Brain microvascular endothelial cell (primary cell): ENCODE results near the gene PCDHA4.
A peak's percentile ranks its signal among the peaks of the same experiment; 100 is the strongest.
"Not testable (repeated sequence)": the region's sequence is repeated elsewhere in the genome, so short reads cannot be mapped to it uniquely, and the experiment has no call there.

ENCODE experiments used
- DNase-seq: peaks from one replicate; pipeline ENCODE4 v3.0.0-alpha.2; 2020
- H3K27ac ChIP-seq: fragments of 250-450 bp; sonication (Bioruptor Pico); 2 replicates; pipeline ENCODE4 v1.5.1; 2020; ENCODE audit warnings: mild to moderate bottlenecking, moderate library complexity
- H3K27me3 ChIP-seq: fragments of 250-450 bp; sonication (Bioruptor Pico); replicated peaks from 2 replicates; pipeline ENCODE4 v1.5.1; 2020; ENCODE audit warnings: mild to moderate bottlenecking
- H3K36me3 ChIP-seq: fragments of 250-450 bp; sonication (Bioruptor Pico); replicated peaks from 2 replicates; pipeline ENCODE4 v1.5.1; 2020; ENCODE audit warnings: mild to moderate bottlenecking
- H3K4me3 ChIP-seq: 2 replicates; pipeline ENCODE4 v1.5.1; 2011; ENCODE audit warnings: low read depth, mild to moderate bottlenecking, control low read depth, low read length, moderate library complexity
- CTCF ChIP-seq: IDR thresholded peaks from 2 replicates; pipeline ENCODE4 v1.5.1; 2011; ENCODE audit warnings: low read depth, mild to moderate bottlenecking, moderate library complexity, low read length, control low read depth, inconsistent platforms; ENCODE audit errors: missing control alignments
- in situ Hi-C: cut with HindIII; loops from 2 replicates; pipeline ENCODE4 v1.10.0; 2017; ENCODE audit warnings: low sequenced_read_pairs, low pct_ligation_motif_present

Gene PCDHA4

GRCh38 chr5:140833993-140834392, 27.1 kb downstream of the PCDHA4 start, which contains the start of gene PCDHA7:
Gene PCDHA7 (plus strand): TSS chr5:140834269. CDS start chr5:140834384, 115 bp downstream.
- Histone ChIP-seq H3K27ac (no peak within 1 kb of the TSS), H3K4me3 (no peak within 1 kb of the TSS), H3K36me3 (no peaks in the 10 kb centered on the region), H3K27me3 (no peaks in the 10 kb centered on the region)
- DNase-seq, result no peak
- TF ChIP-seq CTCF, result no peak
- in situ Hi-C loops, result no loop called here

GRCh38 chr5:140834439-140835008, 27.7 kb downstream of the PCDHA4 start:
- H3K27me3 ChIP-seq, H3K4me3 ChIP-seq, H3K27ac ChIP-seq, in situ Hi-C loops, H3K36me3 ChIP-seq, DNase-seq: not testable (repeated sequence)

DNA sequence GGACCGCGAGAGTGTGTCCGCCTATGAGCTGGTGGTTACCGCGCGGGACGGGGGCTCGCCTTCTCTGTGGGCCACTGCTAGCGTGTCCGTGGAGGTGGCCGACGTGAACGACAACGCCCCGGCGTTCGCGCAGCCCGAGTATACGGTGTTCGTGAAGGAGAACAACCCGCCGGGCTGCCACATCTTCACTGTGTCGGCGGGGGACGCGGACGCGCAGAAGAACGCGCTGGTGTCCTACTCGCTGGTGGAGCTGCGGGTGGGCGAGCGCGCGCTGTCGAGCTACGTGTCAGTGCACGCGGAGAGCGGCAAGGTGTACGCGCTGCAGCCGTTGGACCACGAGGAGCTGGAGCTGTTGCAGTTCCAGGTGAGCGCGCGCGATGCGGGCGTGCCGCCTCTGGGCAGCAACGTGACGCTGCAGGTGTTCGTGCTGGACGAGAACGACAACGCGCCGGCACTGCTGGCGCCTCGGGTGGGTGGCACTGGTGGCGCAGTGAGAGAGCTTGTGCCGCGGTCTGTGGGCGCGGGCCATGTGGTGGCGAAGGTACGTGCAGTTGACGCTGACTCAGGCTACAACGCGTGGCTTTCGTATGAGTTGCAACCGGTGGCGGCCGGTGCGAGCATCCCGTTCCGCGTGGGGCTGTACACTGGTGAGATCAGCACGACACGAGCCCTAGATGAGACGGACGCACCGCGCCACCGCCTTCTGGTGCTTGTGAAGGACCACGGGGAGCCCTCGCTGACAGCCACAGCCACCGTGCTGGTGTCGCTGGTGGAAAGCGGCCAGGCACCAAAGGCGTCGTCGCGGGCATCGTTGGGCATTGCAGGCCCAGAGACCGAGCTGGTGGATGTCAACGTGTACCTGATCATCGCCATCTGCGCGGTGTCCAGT, 29.0 kb downstream of the PCDHA4 start:
- no peak overlapping the region for H3K4me3 ChIP-seq
- no peak for DNase-seq
- in situ Hi-C loops, result no loop called here
- no peaks in the 10 kb centered on the region for H3K27me3 ChIP-seq
- no peak overlapping the region for H3K27ac ChIP-seq
- no peak for TF ChIP-seq CTCF
- no peaks in the 10 kb centered on the region for H3K36me3 ChIP-seq

DNA sequence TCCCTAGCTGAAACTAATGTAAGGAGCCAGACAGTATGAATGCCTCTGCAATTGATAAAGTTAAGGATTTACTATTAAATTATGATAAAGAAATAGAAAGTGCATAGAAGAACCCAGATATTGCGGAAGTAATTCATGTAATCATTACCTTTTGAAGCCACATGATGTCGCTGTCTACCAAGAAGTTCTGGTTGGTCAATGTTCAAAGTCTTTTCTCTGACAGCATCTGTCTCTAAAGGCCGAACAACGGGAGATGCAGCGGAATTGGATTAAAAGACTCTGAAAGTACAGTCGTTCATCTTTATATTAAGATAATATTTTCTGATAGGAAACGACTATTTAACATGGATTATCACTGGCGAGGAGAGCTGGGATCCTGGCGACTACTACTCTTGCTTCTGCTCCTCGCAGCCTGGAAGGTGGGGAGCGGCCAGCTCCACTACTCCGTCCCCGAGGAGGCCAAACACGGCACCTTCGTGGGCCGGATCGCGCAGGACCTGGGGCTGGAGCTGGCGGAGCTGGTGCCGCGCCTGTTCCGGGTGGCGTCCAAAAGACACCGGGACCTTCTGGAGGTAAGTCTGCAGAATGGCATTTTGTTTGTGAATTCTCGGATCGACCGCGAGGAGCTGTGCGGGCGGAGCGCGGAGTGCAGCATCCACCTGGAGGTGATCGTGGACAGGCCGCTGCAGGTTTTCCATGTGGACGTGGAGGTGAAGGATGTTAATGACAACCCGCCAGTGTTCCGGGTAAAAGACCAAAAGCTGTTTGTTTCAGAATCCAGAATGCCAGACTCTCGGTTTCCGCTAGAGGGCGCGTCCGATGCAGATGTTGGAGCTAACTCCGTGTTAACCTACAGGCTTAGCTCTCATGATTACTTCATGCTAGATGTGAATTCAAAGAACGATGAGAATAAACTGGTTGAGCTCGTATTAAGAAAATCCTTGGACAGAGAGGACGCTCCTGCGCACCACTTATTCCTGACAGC, 34.4 kb downstream of the PCDHA4 start, which contains the start of gene PCDHA8:
PCDHA8 (plus strand) TSS at position 210 of the 985 bp plus-strand sequence; CDS start at position 345, 135 bp downstream.
- H3K4me3 ChIP-seq, result no peak within 1 kb of the TSS
- DNase-seq, result no peak
- H3K27me3 ChIP-seq, result no peaks in the 10 kb centered on the region

GRCh38 chr5:140842798-140843733, 36.2 kb downstream of the PCDHA4 start:
- H3K4me3 ChIP-seq, result no peak overlapping the region
- no peak overlapping the region for H3K27ac ChIP-seq
- no peak for TF ChIP-seq CTCF
- H3K36me3 ChIP-seq, result no peaks in the 10 kb centered on the region
- in situ Hi-C loops, result no loop called here
- no peak for DNase-seq
- no peaks in the 10 kb centered on the region for H3K27me3 ChIP-seq

More for the DNA sequence above, 34.4 kb downstream of the PCDHA4 start, which contains the start of gene PCDHA8:
- Histone ChIP-seq H3K36me3 (no peaks in the 10 kb centered on the region), H3K27ac (no peak within 1 kb of the TSS)
- TF ChIP-seq CTCF, result peak; percentile 46
- in situ Hi-C loops, result no loop called here
